Mononuclear cell (primary cell): ENCODE measurements around the gene CD180. TPM values are rescaled to one million over a fixed set of nuclear protein-coding genes. Genes with fewer than 3 reads are reported as not detected.

Experiments
- H3K27me3 ChIP-seq: 2 replicates; pipeline ENCODE4 v1.6.0; 2011; ENCODE audit warnings: low read length, control low read depth; ENCODE audit not compliant: insufficient read depth
- H3K4me1 ChIP-seq: 2 replicates; pipeline ENCODE4 v1.5.1; 2011; ENCODE audit warnings: mild to moderate bottlenecking, low read length, control low read depth; ENCODE audit not compliant: insufficient read depth
- H3K4me3 ChIP-seq: 2 replicates; pipeline ENCODE4 v1.5.1; 2011; ENCODE audit warnings: mild to moderate bottlenecking, low read length, moderate library complexity
- H3K9me3 ChIP-seq: 2 replicates; pipeline ENCODE4 v1.5.1; 2011; ENCODE audit warnings: low read depth, mild to moderate bottlenecking, control low read depth, low read length
- total RNA-seq: library from RNA; depleted of rRNA; stranded (reverse); fragments of >200 nt; gene quantifications from one replicate; pipeline ENCODE4 v1.2.3, GENCODE V29; 2012

CD180 gene
- total RNA-seq, 1 donor = 2.3 TPM

DNA sequence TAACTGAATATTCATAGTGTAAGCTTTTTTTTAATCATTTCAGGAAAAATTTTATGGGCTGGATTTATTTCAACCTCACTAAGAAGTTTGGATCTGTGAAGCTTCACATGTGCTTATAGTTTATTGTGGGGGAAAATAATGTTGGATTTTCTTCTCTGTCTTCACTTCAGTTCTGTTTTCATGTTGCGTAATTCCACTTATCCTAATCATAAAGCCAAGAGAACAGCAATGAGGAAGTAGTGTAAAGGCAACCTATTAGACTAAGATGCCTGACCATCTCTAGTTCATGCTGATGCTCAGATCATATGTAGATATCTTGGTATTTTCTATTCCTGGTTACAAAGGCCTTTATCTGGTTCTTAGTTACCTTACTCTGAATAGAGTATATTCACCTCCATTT lies 50.0 kb downstream of the CD180 start:
- Histone ChIP-seq H3K27me3 (no peaks in the 10 kb centered on the region), H3K9me3 (no peaks in the 10 kb centered on the region), H3K4me1 (no peaks in the 10 kb centered on the region), H3K4me3 (no peak overlapping the region)

DNA sequence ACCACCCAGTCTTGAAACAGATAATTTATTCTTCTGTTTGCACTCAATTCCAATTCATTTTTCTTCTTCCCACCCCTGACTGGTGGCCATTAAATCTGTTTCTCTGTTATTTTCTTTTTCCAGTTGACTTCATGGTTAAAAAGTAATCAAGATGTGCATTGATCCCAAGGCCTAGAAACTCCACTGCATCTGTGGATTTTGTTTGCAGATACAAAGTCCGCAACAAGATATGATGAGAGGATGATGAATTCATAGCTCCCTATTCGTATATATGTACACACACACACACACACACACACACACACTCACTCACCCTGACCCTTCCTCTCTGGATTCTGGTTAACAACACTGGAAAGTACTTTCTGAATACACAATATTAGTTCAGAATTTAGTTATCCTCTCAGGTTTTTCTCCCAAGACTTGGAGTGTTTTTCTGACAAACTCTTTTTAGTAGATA lies 52.4 kb downstream of the CD180 start:
- no peaks in the 10 kb centered on the region for H3K9me3 ChIP-seq
- H3K4me3 ChIP-seq = no peak overlapping the region
- no peaks in the 10 kb centered on the region for H3K4me1 ChIP-seq
- H3K27me3 ChIP-seq = no peaks in the 10 kb centered on the region

DNA sequence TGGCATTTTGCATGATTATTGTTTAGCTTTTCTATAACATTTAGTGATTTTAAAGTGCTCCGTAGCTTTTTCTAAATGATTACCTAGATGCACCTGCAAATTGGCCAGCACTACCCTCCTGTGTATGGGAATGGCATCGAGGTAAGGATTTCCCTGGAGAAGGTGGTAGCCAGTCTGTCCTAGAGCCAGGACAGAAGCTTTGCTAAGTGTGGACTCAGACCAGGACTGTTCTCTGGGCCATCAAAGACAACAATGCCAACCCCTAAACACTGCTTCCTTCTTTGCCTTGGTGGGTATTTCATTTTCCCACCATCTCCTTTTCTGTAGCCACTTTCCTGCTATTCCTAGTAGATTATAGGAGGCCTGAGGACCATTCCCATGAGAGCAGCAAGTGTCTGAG lies 53.0 kb downstream of the CD180 start:
- Histone ChIP-seq H3K27me3 (no peaks in the 10 kb centered on the region), H3K4me3 (no peak overlapping the region), H3K9me3 (no peaks in the 10 kb centered on the region), H3K4me1 (no peaks in the 10 kb centered on the region)

DNA sequence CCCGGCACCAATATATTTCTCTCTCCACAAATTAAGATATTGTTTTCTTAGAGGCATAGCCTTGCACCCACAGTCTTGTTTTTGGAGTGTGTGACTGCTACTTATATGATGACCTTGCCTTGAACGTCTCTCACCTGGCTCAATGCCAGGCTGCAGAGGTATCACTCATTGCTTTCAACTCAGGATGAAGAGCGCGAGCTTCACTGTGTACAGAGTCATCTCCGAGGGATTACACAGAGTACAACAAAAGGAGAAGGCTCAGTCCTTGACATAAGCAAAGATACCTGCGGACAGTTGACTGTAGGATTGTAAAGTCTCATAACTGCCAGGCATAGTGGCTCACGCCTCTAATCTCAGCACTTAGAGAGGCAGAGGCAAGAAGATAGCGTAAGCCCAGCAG lies 53.8 kb downstream of the CD180 start:
- no peak overlapping the region for H3K4me3 ChIP-seq
- no peaks in the 10 kb centered on the region for H3K4me1 ChIP-seq
- no peaks in the 10 kb centered on the region for H3K9me3 ChIP-seq
- no peaks in the 10 kb centered on the region for H3K27me3 ChIP-seq

DNA sequence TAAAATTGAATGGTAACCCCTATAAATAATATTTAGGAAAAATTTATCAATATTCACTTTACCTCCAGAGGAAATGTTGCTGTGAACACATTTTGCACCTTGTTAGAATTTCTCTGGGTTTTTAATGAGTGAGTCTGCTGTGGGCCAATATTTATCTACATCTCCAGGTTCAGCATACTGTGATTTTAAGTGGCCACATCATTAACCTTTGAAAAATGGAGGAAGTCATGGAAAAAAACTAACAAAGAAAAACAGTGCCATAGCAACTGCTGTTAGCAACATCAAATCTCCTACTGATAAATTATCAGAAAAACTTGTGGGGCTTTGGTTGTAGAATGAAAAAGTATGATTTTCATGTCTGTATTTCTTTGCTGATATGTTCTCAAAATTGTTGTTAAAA lies 55.0 kb downstream of the CD180 start:
- Histone ChIP-seq H3K4me1 (no peaks in the 10 kb centered on the region), H3K27me3 (no peaks in the 10 kb centered on the region), H3K4me3 (no peak overlapping the region), H3K9me3 (no peaks in the 10 kb centered on the region)

DNA sequence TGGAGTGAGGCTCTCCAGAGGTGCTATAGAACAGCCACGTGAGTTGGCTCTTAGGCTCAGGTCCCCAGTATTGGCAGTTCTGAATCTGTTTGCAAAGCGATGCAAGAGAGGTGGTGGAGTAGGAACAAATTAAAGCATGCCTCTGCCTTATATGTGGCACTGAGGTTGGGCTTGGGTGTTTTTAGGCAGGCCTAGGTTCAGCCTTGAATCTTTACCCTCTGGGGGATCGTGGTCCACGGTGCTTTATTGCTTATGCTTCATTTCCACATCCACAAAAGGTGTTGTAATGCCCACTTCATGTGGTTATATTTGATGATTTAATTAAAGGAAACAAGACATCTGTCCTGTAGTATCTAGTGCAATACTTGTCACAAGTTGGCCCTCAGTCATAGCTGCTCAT lies 56.2 kb downstream of the CD180 start:
- Histone ChIP-seq H3K9me3 (no peaks in the 10 kb centered on the region), H3K4me3 (no peak overlapping the region), H3K27me3 (no peaks in the 10 kb centered on the region), H3K4me1 (no peaks in the 10 kb centered on the region)

- Histone ChIP-seq H3K4me1 (no peaks in the 10 kb centered on the region), H3K9me3 (no peaks in the 10 kb centered on the region), H3K4me3 (no peak overlapping the region), H3K27me3 (no peaks in the 10 kb centered on the region)
Observed at GRCh38 chr5:67139030-67139429, 57.6 kb downstream of the CD180 start.

DNA sequence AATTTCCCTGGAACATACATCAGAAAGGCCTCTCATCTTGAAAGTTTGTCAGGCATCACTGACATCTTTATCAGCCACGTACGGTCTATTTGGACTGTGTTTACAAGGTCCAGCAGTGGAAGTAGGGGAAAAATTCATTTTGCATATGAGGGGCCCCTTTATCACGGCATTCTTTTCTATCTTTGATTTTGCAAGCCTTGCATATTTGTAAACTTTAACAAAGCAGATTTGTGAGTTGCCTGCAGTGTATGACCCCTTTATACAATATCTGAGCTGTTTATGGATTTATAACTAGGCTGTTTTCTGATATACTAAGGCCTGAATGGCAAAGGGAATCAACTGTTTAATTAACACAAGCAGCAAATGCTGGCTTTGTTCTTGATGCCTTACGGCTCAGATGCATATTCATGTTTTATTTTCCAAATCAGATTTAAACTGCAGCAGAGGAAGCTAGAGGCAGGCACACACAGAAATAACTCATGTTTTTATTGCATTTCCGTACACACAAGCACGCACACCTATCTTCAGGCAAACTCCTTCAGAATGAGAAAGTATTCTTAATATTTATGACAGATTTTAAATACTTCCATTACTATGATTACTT lies 61.1 kb downstream of the CD180 start:
- Histone ChIP-seq H3K27me3 (no peaks in the 10 kb centered on the region), H3K4me3 (no peak overlapping the region), H3K9me3 (no peaks in the 10 kb centered on the region), H3K4me1 (no peaks in the 10 kb centered on the region)

- Histone ChIP-seq H3K27me3 (no peaks in the 10 kb centered on the region), H3K4me3 (no peak overlapping the region), H3K4me1 (no peaks in the 10 kb centered on the region), H3K9me3 (no peaks in the 10 kb centered on the region)
Observed at GRCh38 chr5:67133776-67134175, 62.8 kb downstream of the CD180 start.

- Histone ChIP-seq H3K4me1 (no peaks in the 10 kb centered on the region), H3K9me3 (no peaks in the 10 kb centered on the region), H3K4me3 (no peak overlapping the region), H3K27me3 (no peaks in the 10 kb centered on the region)
Observed at GRCh38 chr5:67133217-67133616, 63.4 kb downstream of the CD180 start.

DNA sequence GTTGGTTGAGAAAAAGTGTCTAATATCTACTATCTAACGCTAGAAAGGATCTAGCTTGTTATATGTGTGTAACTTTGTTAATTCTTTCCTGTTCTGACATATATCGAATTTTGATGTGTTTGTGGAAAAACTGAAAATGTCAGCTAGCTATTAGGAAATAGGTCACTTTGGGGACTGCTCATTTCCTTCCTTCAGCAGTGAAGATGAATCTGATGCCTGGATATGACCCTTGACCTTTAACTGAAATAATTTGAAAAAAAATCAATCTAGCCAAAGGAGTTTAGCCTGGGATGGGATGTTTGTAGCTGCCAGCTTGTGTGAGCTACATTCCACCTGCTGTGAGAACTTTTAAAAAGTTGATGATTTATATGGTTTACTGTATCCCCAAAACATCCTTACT lies 66.8 kb downstream of the CD180 start:
- no peaks in the 10 kb centered on the region for H3K9me3 ChIP-seq
- no peak overlapping the region for H3K4me3 ChIP-seq
- no peaks in the 10 kb centered on the region for H3K4me1 ChIP-seq
- no peaks in the 10 kb centered on the region for H3K27me3 ChIP-seq
